GM23248 (cell line): ENCODE measurements around the gene SEPTIN12. TPM values are rescaled to one million over a fixed set of nuclear protein-coding genes. Genes with fewer than 3 reads are reported as not detected.

ENCODE experiments used
- DNase-seq: peaks from one replicate; pipeline ENCODE4 v3.0.0-alpha.2; 2015
- H2AFZ ChIP-seq: fragments of 200-600 bp; sonication (generic); 2 replicates; pipeline ENCODE4 v1.6.1; 2016; ENCODE audit warnings: antibody characterized with exemption
- H3F3A ChIP-seq: fragments of 200-600 bp; sonication (generic); 2 replicates; pipeline ENCODE4 v1.6.1; 2016; ENCODE audit warnings: mild to moderate bottlenecking, antibody characterized with exemption, mixed run types; ENCODE audit not compliant: insufficient read depth
- H3K27ac ChIP-seq: fragments of 200-600 bp; sonication (generic); 2 replicates; pipeline ENCODE4 v1.5.1; 2016; ENCODE audit warnings: mild to moderate bottlenecking
- H3K27me3 ChIP-seq: fragments of 200-600 bp; sonication (generic); replicated peaks from 2 replicates; pipeline ENCODE4 v1.6.1; 2016; ENCODE audit warnings: mild to moderate bottlenecking; ENCODE audit not compliant: insufficient read depth
- H3K36me3 ChIP-seq: fragments of 200-600 bp; sonication (generic); 2 replicates; pipeline ENCODE4 v1.6.1; 2016; ENCODE audit warnings: low read depth, mild to moderate bottlenecking
- H3K4me1 ChIP-seq: fragments of 200-600 bp; sonication (generic); 2 replicates; pipeline ENCODE4 v1.6.1; 2016; ENCODE audit warnings: mild to moderate bottlenecking; ENCODE audit not compliant: insufficient read depth
- H3K4me2 ChIP-seq: fragments of 200-600 bp; sonication (generic); one replicate; pipeline ENCODE4 v1.6.1; 2016; ENCODE audit warnings: mild to moderate bottlenecking; ENCODE audit not compliant: unreplicated experiment
- H3K4me3 ChIP-seq: fragments of 200-600 bp; sonication (generic); 2 replicates; pipeline ENCODE4 v1.5.1; 2016; ENCODE audit warnings: mild to moderate bottlenecking
- H3K79me2 ChIP-seq: fragments of 200-600 bp; sonication (generic); 2 replicates; pipeline ENCODE4 v1.6.1; 2016; ENCODE audit warnings: mild to moderate bottlenecking; ENCODE audit not compliant: insufficient read depth
- H3K9ac ChIP-seq: fragments of 200-600 bp; sonication (generic); 2 replicates; pipeline ENCODE4 v1.6.1; 2016; ENCODE audit warnings: mild to moderate bottlenecking
- H3K9me2 ChIP-seq: fragments of 200-600 bp; sonication (generic); 2 replicates; pipeline ENCODE4 v1.6.1; 2016; ENCODE audit warnings: mixed run types, mild to moderate bottlenecking, moderate library complexity; ENCODE audit not compliant: insufficient read depth
- H3K9me3 ChIP-seq: fragments of 200-600 bp; sonication (generic); one replicate; pipeline ENCODE4 v1.6.1; 2017; ENCODE audit warnings: low read depth
- H4K20me1 ChIP-seq: fragments of 200-600 bp; sonication (generic); 2 replicates; pipeline ENCODE4 v1.6.0; 2016; ENCODE audit not compliant: insufficient read depth
- EZH2 ChIP-seq: fragments of 200-600 bp; sonication (generic); IDR thresholded peaks from 2 replicates; pipeline ENCODE4 v1.6.1; 2018; ENCODE audit warnings: antibody characterized with exemption, mild to moderate bottlenecking; ENCODE audit not compliant: insufficient read depth, poor library complexity, severe bottlenecking
- EZH2phosphoT487 ChIP-seq: fragments of 200-600 bp; sonication (generic); IDR thresholded peaks from 2 replicates; pipeline ENCODE4 v1.6.1; 2018; ENCODE audit warnings: antibody characterized with exemption, moderate library complexity, mild to moderate bottlenecking, low read depth; ENCODE audit not compliant: insufficient read depth
- WGBS, 2 experiments: methylation state at CpG; one replicate each; pipeline ENCODE4 v1.1.6; 2015 to 2017; ENCODE audit warnings: low lambda C conversion rate in 2 of 2, low coverage in 1 of 2; ENCODE audit errors: missing lambda C conversion rate in 2 of 2; 5-methylcytosine and 5-hydroxymethylcytosine counted together
- in situ Hi-C: fragments of 300-500 bp; cut with MboI; formaldehyde crosslinking; loops from 2 replicates; pipeline ENCODE4 v1.15.0; 2020
- polyA plus RNA-seq: library from polyadenylated mRNA; unstranded; fragments of >200 nt; fragmentation: Nextera tagmentation; extraction: Ambion mirVana; gene quantifications from 2 replicates; pipeline ENCODE4 v1.2.1, GENCODE V29; 2016
- total RNA-seq: library from RNA; depleted of rRNA; stranded (reverse); fragments of >200 nt; shearing (Covaris generic); gene quantifications from 2 replicates; pipeline ENCODE4 v1.2.3, GENCODE V29; 2014

SEPTIN12 gene
- total and polyA plus RNA-seq, 2 experiments from 2014 or later = not detected

GRCh38 chr16:4813251-4814003, 25.3 kb upstream of the SEPTIN12 start:
- WGBS, 2 experiments = 88 to 94% methylated on average over 16 of the region's 16 CpGs
- Histone ChIP-seq H3K9me3 (no peaks in the 10 kb centered on the region), H3F3A (peaks cover 3% of the 10 kb centered on the region; the same call in 1 of the 2 replicates), H3K27me3 (no peaks in the 10 kb centered on the region), H2AFZ (no peak overlapping the region), H3K4me2 (no peak overlapping the region), H3K4me1 (no peaks in the 10 kb centered on the region), H3K36me3 (peaks cover 41% of the 10 kb centered on the region), H3K9me2 (no peaks in the 10 kb centered on the region), H3K9ac (no peak overlapping the region), H3K4me3 (no peak overlapping the region), H3K79me2 (no peaks in the 10 kb centered on the region), H3K27ac (no peak overlapping the region), H4K20me1 (no peaks in the 10 kb centered on the region)
- DNase-seq = no peak
- no peak for TF ChIP-seq EZH2phosphoT487
- TF ChIP-seq EZH2 = no peak
- in situ Hi-C loops = no loop called here

GRCh38 chr16:4811773-4812172, 23.6 kb upstream of the SEPTIN12 start:
- H3K4me2 ChIP-seq = no peak overlapping the region
- H3K36me3 ChIP-seq = peaks cover 41% of the 10 kb centered on the region
- H3K27me3 ChIP-seq = no peaks in the 10 kb centered on the region
- no peak for DNase-seq
- H4K20me1 ChIP-seq = no peaks in the 10 kb centered on the region
- no peaks in the 10 kb centered on the region for H3K9me2 ChIP-seq
- no peak overlapping the region for H2AFZ ChIP-seq
- WGBS, 2 experiments = 92 to 93% methylated on average over 8 to 9 of the region's 9 CpGs
- TF ChIP-seq EZH2phosphoT487 (no peak), EZH2 (no peak)
- H3K4me1 ChIP-seq = no peaks in the 10 kb centered on the region
- no peak overlapping the region for H3K9ac ChIP-seq
- in situ Hi-C loops = no loop called here
- no peak overlapping the region for H3K27ac ChIP-seq
- H3K79me2 ChIP-seq = no peaks in the 10 kb centered on the region
- H3F3A ChIP-seq = peaks cover 3% of the 10 kb centered on the region; the same call in 1 of the 2 replicates
- no peak overlapping the region for H3K4me3 ChIP-seq
- no peaks in the 10 kb centered on the region for H3K9me3 ChIP-seq

GRCh38 chr16:4811242-4811641, 23.1 kb upstream of the SEPTIN12 start:
- Histone ChIP-seq H3K79me2 (no peaks in the 10 kb centered on the region), H3K27me3 (no peaks in the 10 kb centered on the region), H4K20me1 (no peaks in the 10 kb centered on the region), H3K4me2 (no peak overlapping the region), H2AFZ (no peak overlapping the region), H3K4me3 (no peak overlapping the region), H3K36me3 (peaks cover 37% of the 10 kb centered on the region), H3F3A (peaks cover 3% of the 10 kb centered on the region; the same call in 1 of the 2 replicates), H3K9ac (no peak overlapping the region), H3K4me1 (no peaks in the 10 kb centered on the region), H3K9me3 (no peaks in the 10 kb centered on the region), H3K27ac (no peak overlapping the region), H3K9me2 (no peaks in the 10 kb centered on the region)
- 96 to 98% methylated on average over 3 of the region's 3 CpGs for WGBS, 2 experiments
- in situ Hi-C loops = no loop called here
- TF ChIP-seq EZH2 (no peak), EZH2phosphoT487 (no peak)
- DNase-seq = no peak

- Histone ChIP-seq H3K9me3 (no peaks in the 10 kb centered on the region), H3K4me2 (no peak overlapping the region), H3K9ac (no peak overlapping the region), H3K27ac (no peak overlapping the region), H3K79me2 (no peaks in the 10 kb centered on the region), H3K9me2 (no peaks in the 10 kb centered on the region), H4K20me1 (no peaks in the 10 kb centered on the region), H3F3A (peaks cover 9% of the 10 kb centered on the region; the same call in 1 of the 2 replicates), H3K27me3 (no peaks in the 10 kb centered on the region), H2AFZ (no peak overlapping the region), H3K4me3 (no peak overlapping the region), H3K36me3 (peaks cover 12% of the 10 kb centered on the region; the same call in 1 of the 2 replicates), H3K4me1 (no peaks in the 10 kb centered on the region; the same call in none of the 2 replicates)
- TF ChIP-seq EZH2 = no peak
- no peak for DNase-seq
- in situ Hi-C loops = no loop called here
- 99% methylated on average over 6 of the region's 6 CpGs for WGBS, 2 experiments
Measured at GRCh38 chr16:4806280-4806679, 18.1 kb upstream of the SEPTIN12 start.
